RKO (cell line): ENCODE results near the gene FGFBP3.

Source experiments
- DNase-seq: peaks from one replicate; pipeline ENCODE4 v3.0.0-alpha.2; 2016; ENCODE audit warnings: low spot score

The FGFBP3 gene, protein sequence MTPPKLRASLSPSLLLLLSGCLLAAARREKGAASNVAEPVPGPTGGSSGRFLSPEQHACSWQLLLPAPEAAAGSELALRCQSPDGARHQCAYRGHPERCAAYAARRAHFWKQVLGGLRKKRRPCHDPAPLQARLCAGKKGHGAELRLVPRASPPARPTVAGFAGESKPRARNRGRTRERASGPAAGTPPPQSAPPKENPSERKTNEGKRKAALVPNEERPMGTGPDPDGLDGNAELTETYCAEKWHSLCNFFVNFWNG

DNA sequence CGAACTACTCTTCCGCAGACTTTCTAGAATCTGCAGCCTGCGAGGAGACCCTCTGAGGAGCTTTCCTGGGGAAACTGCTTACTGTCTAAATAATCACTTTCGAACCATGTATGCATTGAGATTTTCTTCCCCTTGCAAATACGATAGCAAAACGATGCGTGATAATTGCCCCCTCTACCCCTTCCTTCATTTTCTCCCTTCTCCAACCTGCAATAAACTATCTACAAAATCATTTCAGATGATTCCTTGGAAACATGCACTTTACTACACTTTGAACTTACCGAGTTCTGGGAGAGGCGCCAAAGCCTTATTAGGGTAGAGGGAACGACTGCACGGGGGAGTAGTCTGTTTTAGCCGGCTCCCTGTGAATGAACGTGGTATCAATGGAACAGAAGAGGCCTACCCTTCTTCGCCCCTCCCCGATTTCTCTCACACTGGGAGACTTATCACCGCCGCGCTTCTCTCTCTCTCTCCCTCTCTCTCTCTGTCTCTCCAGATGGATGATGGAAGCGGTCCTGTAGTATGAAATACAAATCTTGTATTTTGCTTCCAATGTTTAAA is at the start of gene FGFBP3:
Gene FGFBP3, minus strand, starts transcription at position 370 of the 561 bp plus-strand sequence. CDS start 517 bp downstream, outside the sequence.
- peak; percentile 82 for DNase-seq

DNA sequence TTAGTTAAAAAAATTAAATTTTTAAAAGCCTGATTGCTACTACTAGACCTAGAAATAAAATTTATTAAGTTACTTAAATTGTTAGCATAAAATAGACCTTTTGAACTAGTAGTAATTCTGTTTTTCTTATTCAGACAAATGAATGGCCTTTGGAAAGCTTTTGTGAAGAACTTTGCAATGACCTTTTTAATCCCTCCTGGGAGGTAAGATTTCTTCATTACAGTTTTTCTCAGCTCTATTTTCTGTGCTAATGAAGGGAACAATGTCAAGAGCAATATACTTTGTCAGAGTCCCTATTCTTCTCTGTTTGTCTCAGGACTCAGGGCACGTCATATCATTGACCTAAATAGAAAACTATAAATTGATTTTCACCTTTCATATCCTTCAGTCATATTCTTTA is 47.8 kb upstream of the FGFBP3 start:
- DNase-seq: no peak

DNA sequence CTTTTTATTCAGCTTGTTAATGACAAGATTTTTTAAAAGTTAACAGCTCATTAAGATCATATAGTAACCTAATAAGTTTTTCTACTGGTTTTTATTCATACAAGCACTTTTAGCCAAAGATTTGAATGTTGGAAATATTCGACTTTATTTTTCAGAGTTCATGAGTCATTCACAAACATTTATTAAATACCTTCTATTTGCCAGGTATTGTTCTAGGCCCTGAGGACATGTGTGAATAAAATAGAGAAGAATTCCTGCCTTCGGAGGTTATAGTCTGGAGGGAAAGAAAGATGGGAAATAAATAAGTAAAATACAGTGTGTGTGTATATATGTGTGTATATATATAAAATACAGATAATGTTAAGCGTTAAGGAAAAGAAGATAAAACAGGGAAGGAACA is 45.8 kb upstream of the FGFBP3 start:
- DNase-seq: no peak

DNA sequence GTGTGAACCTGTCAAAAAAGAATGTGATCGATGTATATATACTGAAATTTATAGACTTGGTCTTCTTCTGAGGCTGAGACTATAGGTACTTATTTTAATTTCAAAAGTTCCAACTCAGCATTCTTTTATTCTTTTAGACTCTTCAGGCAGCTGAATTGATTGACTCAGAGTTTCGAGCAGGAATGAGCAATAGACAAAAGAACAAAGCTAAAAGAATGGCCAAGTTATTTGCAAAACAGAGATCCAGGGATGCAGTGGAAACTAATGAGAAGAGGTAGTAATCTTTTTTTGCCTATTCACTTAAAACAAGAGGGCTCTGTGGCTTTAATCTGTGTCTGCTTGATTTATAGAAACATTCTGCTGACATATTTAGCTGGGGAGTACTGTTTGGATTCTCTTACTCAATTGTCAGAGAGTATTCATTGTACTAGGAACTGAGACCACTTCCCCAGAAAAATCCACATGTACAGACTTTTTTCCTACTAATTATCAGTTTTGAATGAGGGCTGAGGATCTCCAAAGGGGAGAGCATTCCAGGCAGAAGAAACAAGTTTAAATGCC is 44.4 kb upstream of the FGFBP3 start:
- no peak for DNase-seq

- peak; percentile 67 for DNase-seq
Observed at GRCh38 chr10:91944880-91945630, 35.8 kb upstream of the FGFBP3 start.

- DNase-seq: no peak
Observed at GRCh38 chr10:91941426-91941825, 32.1 kb upstream of the FGFBP3 start.

GRCh38 chr10:91939653-91940052 is 30.4 kb upstream of the FGFBP3 start:
- DNase-seq: no peak

- DNase-seq: peak; percentile 14
Observed at GRCh38 chr10:91935886-91936285, 26.6 kb upstream of the FGFBP3 start.

DNA sequence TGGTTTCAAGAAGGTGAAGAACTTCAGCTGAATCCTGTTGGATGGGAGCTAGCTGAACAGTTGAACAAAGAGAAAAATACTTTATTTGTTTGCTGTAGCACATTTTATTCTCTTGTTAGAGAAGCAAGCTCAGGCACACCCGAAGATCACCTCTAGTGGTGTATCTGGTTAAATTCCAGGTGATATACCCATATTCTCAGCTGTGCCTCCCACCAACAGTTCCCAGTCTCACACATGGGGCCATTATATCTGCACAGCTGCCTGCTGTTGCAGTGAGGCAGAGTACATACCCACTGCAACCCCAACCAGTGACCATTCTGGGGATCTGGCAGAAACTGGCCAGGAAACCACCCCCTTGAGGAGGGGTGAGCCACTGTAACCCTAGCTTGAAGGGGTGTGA is 23.5 kb upstream of the FGFBP3 start:
- no peak for DNase-seq

DNA sequence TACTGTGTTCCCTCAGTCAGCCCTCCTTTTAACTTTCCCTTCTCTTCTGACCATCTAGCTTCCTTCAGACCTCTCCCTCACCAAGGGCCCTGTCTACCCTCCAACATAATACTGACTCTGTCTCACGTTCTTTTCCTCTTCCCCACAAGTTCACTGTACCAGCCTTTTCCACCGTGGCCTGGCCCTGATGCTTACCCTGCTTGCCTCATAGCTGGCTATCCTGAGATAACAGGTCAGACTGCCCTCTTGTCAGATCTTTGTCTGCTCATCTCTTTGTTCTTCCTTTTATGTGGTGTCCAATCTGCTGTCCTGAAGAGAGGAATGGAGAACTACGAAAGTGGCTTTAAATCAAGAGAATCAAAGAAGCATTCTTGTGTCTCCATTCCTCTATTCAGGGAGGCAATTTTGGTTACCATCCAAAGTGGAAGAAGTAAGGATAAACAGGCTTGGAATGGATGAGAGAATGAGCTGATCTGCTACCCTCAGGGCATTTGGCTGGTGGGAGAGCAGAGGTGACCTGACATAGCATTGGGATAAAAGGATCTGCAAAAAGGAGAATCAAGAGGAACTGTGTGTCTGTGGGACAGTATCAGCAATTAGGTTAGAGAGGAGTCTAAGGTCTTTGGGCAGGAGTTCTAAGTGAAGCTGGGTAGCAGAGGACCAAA is 22.4 kb upstream of the FGFBP3 start:
- DNase-seq: no peak

GRCh38 chr10:91930939-91931338 is 21.7 kb upstream of the FGFBP3 start:
- no peak for DNase-seq

DNA sequence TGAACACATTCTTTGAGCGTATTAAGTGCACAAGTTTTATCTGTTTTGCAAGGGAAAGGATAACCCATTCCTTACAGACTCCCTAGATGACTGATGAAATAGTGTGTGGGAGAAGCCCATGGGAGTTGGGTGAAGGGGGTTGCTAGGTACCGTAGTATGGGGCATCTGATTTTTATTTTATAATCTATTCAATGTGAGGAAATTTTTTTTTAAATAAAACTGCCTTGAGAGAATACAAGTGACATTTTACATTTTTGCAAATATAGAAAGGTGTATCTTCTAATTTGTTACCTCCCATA is 15.7 kb upstream of the FGFBP3 start:
- peak; percentile 27 for DNase-seq

GRCh38 chr10:91924212-91925021 is 15.1 kb upstream of the FGFBP3 start:
- DNase-seq: peak; percentile 40

GRCh38 chr10:91923371-91924211 is 14.3 kb upstream of the FGFBP3 start, which contains the start of gene BTAF1:
Gene BTAF1 (plus strand): TSS chr10:91923770. CDS start chr10:91924077, 307 bp downstream.
- peak; percentile 93 for DNase-seq

- DNase-seq: no peak
Observed at GRCh38 chr10:91919651-91920050, 10.4 kb upstream of the FGFBP3 start.

DNA sequence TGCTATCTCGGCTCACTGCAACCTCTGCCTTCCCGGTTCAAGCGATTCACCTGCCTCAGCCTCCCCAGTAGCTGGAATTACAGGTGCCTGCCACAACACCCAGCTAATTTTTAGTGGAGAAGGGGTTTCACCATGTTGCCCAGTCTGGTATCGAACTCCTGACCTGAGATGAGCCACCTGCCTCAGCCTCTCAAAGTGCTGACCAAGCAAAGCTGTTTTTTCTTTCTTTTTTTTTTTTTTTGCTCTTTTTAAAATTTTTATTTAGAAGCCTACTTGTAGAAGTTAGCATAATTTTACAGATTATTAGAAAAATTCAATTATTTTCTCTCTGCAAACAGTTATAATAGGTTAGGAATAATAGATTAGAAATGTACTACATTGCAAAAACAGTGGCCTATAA is 1.2 kb upstream of the FGFBP3 start:
- no peak for DNase-seq

DNA sequence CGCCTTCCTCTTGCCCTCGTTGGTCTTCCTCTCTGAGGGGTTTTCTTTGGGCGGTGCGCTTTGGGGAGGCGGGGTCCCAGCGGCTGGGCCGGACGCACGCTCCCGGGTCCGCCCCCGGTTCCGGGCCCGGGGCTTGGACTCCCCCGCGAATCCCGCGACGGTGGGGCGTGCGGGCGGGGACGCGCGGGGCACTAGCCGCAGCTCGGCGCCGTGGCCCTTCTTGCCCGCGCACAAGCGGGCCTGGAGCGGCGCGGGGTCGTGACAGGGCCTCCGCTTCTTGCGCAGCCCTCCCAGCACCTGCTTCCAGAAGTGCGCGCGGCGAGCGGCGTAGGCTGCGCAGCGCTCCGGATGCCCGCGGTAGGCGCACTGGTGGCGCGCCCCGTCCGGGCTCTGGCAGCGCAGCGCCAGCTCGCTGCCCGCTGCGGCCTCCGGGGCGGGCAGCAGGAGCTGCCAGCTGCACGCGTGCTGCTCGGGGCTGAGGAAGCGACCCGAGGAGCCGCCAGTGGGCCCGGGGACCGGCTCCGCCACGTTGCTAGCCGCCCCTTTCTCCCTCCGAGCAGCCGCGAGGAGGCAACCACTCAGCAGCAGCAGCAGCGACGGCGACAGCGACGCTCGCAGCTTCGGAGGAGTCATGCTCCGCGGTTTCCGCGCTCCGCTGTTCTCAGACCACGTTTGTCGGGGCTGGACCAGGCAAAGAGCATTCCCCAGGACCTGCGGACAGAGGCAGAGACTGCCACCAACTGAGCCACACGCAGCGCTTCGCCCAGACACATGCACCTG is 759 bp downstream of the FGFBP3 start:
- peak; percentile 90 for DNase-seq

GRCh38 chr10:91907914-91908336 is 1.4 kb downstream of the FGFBP3 start:
- DNase-seq: peak; percentile 29

DNA sequence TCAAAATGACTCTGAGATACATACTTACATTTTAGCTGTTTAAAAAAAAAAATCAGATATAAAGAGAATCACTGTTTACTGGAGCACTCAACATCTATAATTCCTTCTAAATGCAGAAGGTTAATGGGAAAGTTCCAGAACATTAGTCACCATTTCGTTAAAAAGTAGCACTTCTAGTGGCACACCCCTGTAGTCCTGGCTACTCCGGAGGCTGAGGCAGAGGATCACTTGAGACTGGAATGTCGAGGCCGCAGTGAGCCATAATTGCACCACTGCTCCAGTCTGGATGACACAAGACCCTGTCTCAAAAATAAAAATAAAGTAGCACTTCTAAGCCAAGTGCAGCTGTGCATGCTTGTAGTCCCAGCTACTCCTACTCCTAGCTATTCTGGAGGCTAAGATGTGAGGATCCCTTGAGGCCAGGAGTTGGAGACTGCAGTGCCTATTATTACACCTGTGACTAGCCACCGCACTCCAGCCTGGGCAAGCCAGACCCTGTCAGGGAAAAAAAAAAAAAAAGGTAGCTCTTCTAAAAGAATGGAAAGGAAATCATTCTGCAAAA is 2.2 kb downstream of the FGFBP3 start:
- peak; percentile 30 for DNase-seq
